Activated CD4-positive, alpha-beta T cell treated with anti-CD3 and anti-CD28 coated beads, Interleukin-2, Interleukin-6, amounts not matched to agents 100 ng/mL and 50 ng/mL, durations not matched to agents 16 hours and 8 hours (primary cell): ENCODE data around the gene HSD3B1.
"Not testable (repeated sequence)": the region's sequence is repeated elsewhere in the genome, so short reads cannot be mapped to it uniquely, and the experiment has no call there.

Experiments
- DNase-seq: peaks from one replicate; pipeline ENCODE4 v3.0.0-alpha.2; 2020

HSD3B1 gene

GRCh38 chr1:119504831-119505230 is 2.2 kb upstream of the HSD3B1 start:
- no peak for DNase-seq

- no peak for DNase-seq
These were observed 3.0 kb downstream of the HSD3B1 start for GRCh38 chr1:119510046-119510445.

DNA sequence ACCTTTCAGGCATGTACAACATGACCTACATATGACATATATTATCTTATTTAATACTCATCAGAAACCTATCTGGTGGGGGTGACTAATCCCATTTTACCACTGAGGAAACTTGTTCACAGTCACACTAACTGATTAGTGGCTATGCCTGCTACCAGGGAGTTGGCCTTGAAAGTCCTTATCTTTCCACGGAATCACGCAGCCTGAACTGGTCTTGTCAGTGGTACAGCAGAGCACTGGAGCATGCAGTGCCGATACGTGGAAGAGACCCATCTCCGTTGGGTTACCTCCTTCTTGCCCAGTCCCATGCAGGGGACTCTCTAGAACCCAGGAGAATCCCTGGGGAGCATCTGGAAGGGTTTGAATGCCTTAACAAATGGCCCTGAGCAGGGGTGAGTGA is 8.2 kb downstream of the HSD3B1 start:
- no peak for DNase-seq

- DNase-seq, result no peak
These were observed 9.2 kb downstream of the HSD3B1 start for GRCh38 chr1:119516247-119516646.

GRCh38 chr1:119516680-119517079 is 9.7 kb downstream of the HSD3B1 start:
- DNase-seq, result no peak

DNA sequence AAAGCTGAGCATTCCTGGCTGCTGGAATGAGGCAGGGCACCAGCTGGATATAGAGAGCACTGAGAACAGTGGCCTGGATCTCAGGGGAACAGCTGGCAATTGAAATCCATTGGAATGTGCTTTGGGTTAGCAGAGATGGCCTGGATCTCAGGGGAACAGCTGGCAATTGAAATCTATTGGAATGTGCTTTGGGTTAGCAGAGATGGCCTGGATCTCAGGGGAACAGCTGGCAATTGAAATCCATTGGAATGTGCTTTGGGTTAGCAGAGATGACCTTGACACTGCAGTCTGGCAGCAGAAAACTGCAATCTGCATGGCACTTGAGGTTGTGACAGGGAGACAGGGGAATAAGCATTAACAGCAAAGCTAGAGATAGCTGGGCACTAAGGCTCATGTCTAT is 10.7 kb downstream of the HSD3B1 start:
- DNase-seq, result not testable (repeated sequence)

DNA sequence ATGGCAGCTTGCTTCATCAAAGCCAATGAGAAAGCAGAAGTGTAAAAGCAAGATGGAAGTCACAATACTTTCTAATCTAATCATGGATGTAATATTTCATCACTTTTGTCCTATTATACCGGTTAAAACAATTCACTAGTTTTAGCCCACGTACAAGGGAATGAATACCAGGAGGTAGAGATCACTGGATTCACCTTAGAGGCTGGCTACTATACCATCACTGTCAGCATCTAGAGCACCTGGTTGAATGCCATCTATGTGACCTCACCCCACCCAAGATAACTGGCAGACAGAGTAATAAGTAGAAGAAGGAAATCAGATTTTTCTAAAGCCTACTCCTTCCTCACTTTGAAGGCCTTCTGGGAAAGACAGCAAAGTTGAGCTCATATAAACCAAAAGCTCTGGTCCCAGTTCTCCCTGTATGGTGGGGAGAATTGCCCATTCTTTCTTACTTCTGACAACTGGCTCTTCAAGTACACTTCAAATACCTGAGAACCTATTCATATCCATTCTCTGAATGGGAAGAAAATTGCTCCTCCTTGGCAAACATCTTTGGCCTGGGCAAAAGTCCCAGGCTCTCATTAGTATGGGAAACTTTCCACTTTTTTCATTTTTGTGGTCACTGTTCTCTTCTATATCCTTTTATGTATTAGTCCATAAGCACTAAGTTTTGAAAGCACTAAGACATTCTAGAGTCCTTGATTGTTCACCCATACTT is 24.8 kb downstream of the HSD3B1 start:
- DNase-seq, result no peak

- no peak for DNase-seq
These were observed 25.4 kb downstream of the HSD3B1 start for GRCh38 chr1:119532324-119532910.

- DNase-seq, result no peak
These were observed 28.4 kb downstream of the HSD3B1 start for GRCh38 chr1:119535381-119535780.

DNA sequence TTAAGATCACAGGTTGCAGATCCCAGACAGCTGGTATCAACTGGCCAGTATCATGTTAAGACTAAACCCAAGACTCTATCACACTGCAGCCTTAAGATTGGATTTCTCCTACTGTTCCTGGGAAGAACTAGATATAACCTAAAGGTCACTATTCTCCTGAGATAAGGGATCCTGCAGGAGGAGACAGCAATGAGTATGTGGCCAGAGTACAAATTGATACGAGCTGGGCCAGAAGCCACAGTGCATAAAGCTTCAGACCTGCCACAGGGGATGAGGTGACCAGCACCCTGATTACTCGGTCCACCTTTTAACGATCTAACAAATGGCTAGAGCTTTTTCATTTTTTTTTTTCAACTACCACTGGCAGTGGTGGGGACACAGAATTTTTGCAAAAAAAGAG is 31.0 kb downstream of the HSD3B1 start:
- no peak for DNase-seq

- DNase-seq, result no peak
These were observed 32.6 kb downstream of the HSD3B1 start for GRCh38 chr1:119539636-119540035.

- DNase-seq, result no peak
These were observed 34.4 kb downstream of the HSD3B1 start for GRCh38 chr1:119541389-119541788.

DNA sequence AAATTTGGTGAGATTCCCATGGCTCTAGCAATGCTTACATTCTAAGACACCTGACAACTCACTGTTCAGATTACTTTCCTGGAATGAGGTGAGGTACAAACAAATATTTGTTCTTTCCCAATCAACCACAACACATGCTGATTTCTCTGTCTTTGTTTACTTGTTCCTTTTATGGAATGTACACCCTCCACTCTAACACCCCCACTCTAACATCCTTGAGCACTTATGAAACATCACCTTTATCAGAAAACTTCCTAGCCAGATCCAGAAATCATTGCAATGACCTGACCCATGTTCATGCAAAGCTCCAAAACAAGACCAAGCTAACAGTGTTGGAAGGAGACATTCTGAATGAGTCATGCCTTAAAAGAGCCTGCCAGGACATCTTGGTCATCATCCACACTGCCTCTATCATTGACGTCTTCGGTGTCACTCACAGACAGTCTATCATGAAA is 35.5 kb downstream of the HSD3B1 start:
- no peak for DNase-seq

- DNase-seq, result peak; percentile 15
These were observed 37.3 kb downstream of the HSD3B1 start for GRCh38 chr1:119544165-119544762.

- DNase-seq, result no peak
These were observed 39.6 kb downstream of the HSD3B1 start for GRCh38 chr1:119546641-119547040.

DNA sequence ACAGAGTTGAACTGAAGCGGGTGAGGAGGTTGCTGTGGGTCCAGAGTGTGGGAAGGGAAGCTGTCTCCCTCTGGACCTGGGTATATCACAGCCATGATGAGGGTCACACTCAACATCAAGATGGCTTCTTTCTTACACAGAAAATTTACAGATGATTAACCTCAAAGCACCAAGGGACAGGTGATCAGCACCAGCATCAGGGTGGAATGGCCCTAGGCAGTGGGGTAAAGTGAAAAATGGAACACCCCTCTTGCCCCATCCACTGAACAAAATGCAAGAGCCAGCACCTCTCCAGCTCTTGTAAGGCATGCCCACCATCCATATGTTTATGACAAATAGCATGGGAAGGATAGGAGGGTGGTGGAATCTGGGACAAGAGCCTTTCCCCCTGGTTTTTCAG is 40.3 kb downstream of the HSD3B1 start:
- DNase-seq, result no peak

DNA sequence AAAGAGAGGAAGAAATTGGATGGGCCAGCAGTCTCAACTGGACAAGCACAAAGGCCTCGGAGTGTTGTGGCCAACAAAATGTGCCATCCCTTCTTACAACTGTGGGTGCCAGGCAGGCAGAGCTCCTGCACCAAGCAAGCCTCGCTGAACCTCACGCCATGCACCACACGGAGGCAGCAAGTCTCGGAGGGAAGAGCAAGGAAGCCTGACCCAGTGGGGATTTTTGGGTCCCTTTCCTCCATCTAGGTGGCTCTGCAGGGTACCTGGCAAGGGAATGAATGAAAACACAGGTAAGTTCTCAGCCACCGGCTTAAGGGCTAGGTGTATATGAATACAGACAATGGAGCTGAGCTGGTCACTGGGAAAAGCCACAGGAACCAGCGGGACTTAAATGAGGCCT is 40.8 kb downstream of the HSD3B1 start:
- DNase-seq, result no peak

DNA sequence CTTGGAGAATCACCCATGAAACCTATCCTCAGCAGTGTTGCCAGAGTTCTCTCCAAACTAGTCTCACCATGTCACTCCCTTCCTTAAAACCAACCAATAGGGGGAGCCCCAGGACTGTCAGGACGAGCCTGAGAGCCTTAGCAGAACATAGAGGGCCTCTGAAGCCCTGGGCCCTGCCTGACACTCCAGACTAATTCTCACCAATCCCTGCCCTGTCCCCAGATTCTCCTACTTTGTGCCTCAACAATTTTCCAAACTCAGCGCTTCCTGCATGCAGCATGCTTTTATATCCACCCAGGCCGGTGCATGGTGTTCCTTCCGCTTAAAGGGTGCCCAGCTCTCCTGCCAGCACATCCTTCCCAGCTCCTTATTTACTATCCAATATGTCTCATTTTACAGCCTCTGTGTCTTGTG is 42.7 kb downstream of the HSD3B1 start:
- DNase-seq, result peak; percentile 65

DNA sequence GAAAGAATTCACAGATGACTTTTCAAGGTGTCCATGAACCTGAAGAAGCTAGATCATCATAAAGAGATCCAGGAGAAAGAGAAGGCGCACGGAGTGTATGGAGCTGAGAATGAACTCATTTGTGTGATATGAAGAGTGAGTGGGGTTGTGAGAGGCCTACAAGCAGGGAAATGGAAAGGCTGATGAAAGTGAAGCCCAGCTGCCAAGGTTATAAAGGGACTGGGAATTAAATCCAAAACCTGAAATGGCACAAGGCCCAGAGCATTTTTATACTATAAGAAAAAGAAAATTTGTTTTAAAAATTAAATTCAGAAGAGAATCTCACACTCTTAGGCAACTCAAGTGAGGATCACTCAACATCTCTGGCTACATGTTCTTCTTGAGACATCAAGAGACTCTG is 43.4 kb downstream of the HSD3B1 start:
- DNase-seq, result no peak

DNA sequence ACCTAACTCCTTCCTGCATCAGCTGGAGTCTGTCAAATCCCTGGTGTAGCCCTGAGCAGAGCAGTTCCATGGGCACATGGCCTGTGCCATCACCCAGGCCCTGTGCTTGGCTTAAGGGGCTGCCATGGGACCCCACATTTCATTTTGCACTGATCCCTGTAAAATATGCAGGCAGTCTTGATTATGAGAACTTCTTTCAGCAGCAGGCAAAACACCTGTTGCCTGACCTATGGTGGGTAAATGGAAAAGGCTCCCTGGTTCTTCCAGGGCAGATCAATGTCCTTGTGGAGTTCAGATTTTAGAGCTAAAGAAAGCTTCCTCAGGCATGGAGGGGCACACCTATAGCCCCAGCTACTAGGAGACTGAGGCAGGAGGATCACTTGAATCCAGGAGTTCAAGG is 44.2 kb downstream of the HSD3B1 start:
- DNase-seq, result no peak

- DNase-seq, result not testable (repeated sequence)
These were observed 45.6 kb downstream of the HSD3B1 start for GRCh38 chr1:119552656-119553055.

- not testable (repeated sequence) for DNase-seq
These were observed 46.5 kb downstream of the HSD3B1 start for GRCh38 chr1:119553302-119554071.

GRCh38 chr1:119554183-119554582 is 47.2 kb downstream of the HSD3B1 start:
- no peak for DNase-seq

- DNase-seq, result no peak
These were observed 49.4 kb downstream of the HSD3B1 start for GRCh38 chr1:119556423-119556822.
